AG10803 (cell line): ENCODE measurements around the gene ARID4A.
A peak's percentile ranks its signal among the peaks of the same experiment; 100 is the strongest.

ENCODE experiments used
- DNase-seq: peaks from one replicate; pipeline ENCODE4 v3.0.0; 2010; ENCODE audit warnings: low read depth
- H3K4me3 ChIP-seq: 2 replicates; pipeline ENCODE4 v1.5.1; 2011; ENCODE audit warnings: mild to moderate bottlenecking, low read length, control low read depth
- CTCF ChIP-seq: conservative IDR thresholded peaks from 2 replicates; pipeline ENCODE4 v1.5.1; 2011; ENCODE audit warnings: mild to moderate bottlenecking, low read length, control low read depth, inconsistent platforms

ARID4A gene

GRCh38 chr14:58283730-58284129 lies 14.6 kb upstream of the ARID4A start:
- DNase-seq: no peak
- TF ChIP-seq CTCF: no peak
- H3K4me3 ChIP-seq: no peak overlapping the region

DNA sequence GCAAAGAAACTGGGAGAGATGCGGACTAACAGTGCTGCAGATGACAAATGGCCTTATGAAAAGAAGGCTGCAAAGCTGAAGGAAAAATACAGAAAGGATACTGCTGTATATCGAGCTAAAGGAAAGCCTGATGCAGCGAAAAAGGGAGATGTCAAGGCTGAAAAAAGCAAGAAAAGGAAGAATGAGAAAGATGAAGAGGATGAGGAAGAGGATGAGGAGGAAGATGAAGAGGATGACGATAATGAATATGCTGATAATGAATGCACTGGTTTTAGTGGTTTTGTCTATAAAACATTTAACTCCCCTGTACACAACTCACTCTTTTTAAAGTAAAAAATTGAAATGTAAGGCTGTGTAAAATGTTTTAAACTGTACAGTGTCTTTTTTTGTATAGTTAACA lies 13.2 kb upstream of the ARID4A start:
- no peak for TF ChIP-seq CTCF
- DNase-seq: no peak
- no peak overlapping the region for H3K4me3 ChIP-seq

DNA sequence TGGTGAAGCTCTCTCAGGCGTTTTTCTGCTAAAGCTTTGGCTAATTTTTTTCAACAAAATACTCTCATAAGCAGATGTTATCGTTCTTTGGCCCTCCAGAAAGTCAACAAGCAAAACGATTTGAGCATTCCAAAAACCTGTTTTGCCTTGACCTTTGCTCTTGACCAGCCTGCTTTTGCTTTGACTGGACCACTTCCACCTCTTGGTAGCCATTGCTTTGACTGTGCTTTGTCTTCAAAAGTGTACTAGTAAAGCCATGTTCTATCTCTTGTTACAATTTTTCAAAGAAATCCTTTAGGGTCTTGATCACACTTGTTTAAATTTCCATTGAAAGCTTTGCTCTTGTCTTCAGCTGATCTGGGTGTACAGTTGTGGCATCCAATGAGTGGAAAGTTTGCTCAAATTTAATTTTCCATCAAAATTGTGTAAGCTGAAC lies 10.7 kb upstream of the ARID4A start:
- TF ChIP-seq CTCF: no peak
- H3K4me3 ChIP-seq: no peak overlapping the region
- no peak for DNase-seq

GRCh38 chr14:58288106-58288792 lies 10.1 kb upstream of the ARID4A start:
- H3K4me3 ChIP-seq: no peak overlapping the region
- no peak for TF ChIP-seq CTCF
- peak; percentile 32 for DNase-seq

GRCh38 chr14:58291646-58292045 lies 6.7 kb upstream of the ARID4A start:
- no peak overlapping the region for H3K4me3 ChIP-seq
- no peak for TF ChIP-seq CTCF
- DNase-seq: no peak

DNA sequence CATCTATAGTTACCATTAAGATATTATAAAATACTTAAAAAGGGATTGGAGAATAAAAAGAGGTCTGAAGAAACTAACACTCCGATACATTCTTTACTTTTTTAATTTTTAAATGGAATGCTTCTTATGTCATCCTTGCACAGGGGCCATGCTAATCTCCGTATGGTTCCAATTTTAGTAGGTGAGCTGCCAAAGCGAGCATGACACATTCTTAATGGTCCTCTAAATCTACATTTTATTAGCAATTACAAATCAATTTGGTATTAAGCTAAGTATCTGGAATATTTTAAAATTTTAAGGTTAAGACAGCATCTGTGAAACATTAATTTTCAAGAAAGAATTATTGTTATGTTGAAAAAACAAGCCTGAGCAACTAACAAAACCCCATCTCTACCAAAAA lies 6.2 kb upstream of the ARID4A start:
- H3K4me3 ChIP-seq: no peak overlapping the region
- TF ChIP-seq CTCF: no peak
- peak; percentile 82 for DNase-seq

- H3K4me3 ChIP-seq: no peak overlapping the region
- no peak for DNase-seq
- no peak for TF ChIP-seq CTCF
Observed at GRCh38 chr14:58294201-58294600, 4.2 kb upstream of the ARID4A start.
